ENCODE data around the gene CCDC175. TPM values are rescaled to one million over a fixed set of nuclear protein-coding genes. Genes with fewer than 3 reads are reported as not detected.

Gene CCDC175
- total and polyA plus RNA-seq, 2 donors (not counting 3 experiments of a cell fraction or from before 2014, with no cell fraction given): not detected

DNA sequence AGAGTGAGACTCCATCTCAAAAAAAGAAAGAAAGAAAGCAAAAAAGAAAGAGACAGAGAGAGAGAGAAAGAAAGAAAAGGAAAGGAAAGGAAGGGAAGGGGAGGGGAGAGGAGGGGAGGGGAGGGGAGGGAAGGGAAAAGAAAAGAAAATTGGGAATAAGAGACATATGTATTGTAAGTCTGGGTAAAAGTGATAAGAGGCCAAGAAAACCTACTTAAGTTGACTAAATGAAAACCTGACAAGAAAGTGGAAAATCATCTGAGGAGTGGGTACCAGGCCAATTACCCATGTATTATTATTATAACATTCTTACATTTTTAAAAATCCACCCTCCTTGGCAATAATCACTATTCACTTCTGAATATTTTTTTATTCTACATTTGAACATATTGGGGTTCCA is 46.3 kb downstream of the CCDC175 start:
- dilution Hi-C loops (cut with MboI; ENCODE audit: extremely low pct_ligation_motif_present, low sequenced_read_pairs) (no loop called here), intact Hi-C loops (cut with micrococcal nuclease) (no loop called here)
- Histone ChIP-seq H3K36me3 (ENCODE audit: control insufficient read depth in 2 of 2, extremely low read depth in 1 of 2, insufficient read depth in 2 of 2, low read length in 2 of 2) (no peaks in the 10 kb centered on the region), H3K27ac (ENCODE audit: insufficient read depth, low read depth, low read length) (no peak overlapping the region), H3K9me3 (replicated peaks; ENCODE audit: control insufficient read depth, insufficient read depth, low read length) (no peaks in the 10 kb centered on the region), H3K4me3 (replicated peaks in 1 of 3; ENCODE audit: insufficient read depth in 1 of 3, low read depth in 1 of 3, low read length in 3 of 3) (no peak overlapping the region), H3K27me3 (ENCODE audit: control insufficient read depth in 2 of 2, insufficient read depth in 2 of 2, low read length in 2 of 2) (peaks cover 0 to 7% of the 10 kb centered on the region in 2 experiments), H2AFZ (ENCODE audit: low read depth, low read length) (no peak overlapping the region), H3K9me1 (replicated peaks; ENCODE audit: control insufficient read depth, extremely low read depth, insufficient read depth, low read length) (no peaks in the 10 kb centered on the region), H3K4me1 (ENCODE audit: control insufficient read depth, extremely low read depth, insufficient read depth, low read length) (no peaks in the 10 kb centered on the region), H3K9ac (replicated peaks; ENCODE audit: extremely low read depth, insufficient read depth, low read length) (no peak overlapping the region), H4K20me1 (replicated peaks; ENCODE audit: control insufficient read depth, extremely low read depth, insufficient read depth, low read length) (no peaks in the 10 kb centered on the region), H3K79me2 (ENCODE audit: control insufficient read depth, insufficient read depth, low read length) (no peaks in the 10 kb centered on the region), H3K4me2 (ENCODE audit: insufficient read depth, low read length) (no peak overlapping the region)
- FAIRE-seq (no peak), DNase-seq (ENCODE audit: low read depth, low spot score) (no peak)
- no peak for TF ChIP-seq POLR2A (IDR thresholded peaks at IDR 0.05; ENCODE audit: low read depth, low read length)
- no peak for TF ChIP-seq POLR2AphosphoS5 (IDR thresholded peaks at IDR 0.05; ENCODE audit: insufficient read depth, low read depth, low read length)
- TF ChIP-seq EZH2 (IDR thresholded peaks at IDR 0.05; ENCODE audit: borderline replicate concordance, low read depth, low read length, severe bottlenecking): no peak
- TF ChIP-seq GATA2 (IDR thresholded peaks at IDR 0.05; ENCODE audit: insufficient read depth, insufficient read length, low read depth, low read length): no peak
- no peak for TF ChIP-seq FOS (IDR thresholded peaks at IDR 0.05; ENCODE audit: borderline replicate concordance, insufficient read depth, low read length)
- TF ChIP-seq JUN (IDR thresholded peaks at IDR 0.05; ENCODE audit: borderline replicate concordance, insufficient read depth, insufficient read length, low read depth): no peak
- TF ChIP-seq, protein P1, sequence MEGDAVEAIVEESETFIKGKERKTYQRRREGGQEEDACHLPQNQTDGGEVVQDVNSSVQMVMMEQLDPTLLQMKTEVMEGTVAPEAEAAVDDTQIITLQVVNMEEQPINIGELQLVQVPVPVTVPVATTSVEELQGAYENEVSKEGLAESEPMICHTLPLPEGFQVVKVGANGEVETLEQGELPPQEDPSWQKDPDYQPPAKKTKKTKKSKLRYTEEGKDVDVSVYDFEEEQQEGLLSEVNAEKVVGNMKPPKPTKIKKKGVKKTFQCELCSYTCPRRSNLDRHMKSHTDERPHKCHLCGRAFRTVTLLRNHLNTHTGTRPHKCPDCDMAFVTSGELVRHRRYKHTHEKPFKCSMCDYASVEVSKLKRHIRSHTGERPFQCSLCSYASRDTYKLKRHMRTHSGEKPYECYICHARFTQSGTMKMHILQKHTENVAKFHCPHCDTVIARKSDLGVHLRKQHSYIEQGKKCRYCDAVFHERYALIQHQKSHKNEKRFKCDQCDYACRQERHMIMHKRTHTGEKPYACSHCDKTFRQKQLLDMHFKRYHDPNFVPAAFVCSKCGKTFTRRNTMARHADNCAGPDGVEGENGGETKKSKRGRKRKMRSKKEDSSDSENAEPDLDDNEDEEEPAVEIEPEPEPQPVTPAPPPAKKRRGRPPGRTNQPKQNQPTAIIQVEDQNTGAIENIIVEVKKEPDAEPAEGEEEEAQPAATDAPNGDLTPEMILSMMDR (IDR thresholded peaks at IDR 0.05; ENCODE audit: extremely low read depth in 1 of 2, insufficient read depth in 1 of 2, low read depth in 1 of 2, low read length in 2 of 2): no peak
- no peak for TF ChIP-seq MYC (IDR thresholded peaks at IDR 0.05; ENCODE audit: low read depth, low read length)
- TF ChIP-seq, protein P2, sequence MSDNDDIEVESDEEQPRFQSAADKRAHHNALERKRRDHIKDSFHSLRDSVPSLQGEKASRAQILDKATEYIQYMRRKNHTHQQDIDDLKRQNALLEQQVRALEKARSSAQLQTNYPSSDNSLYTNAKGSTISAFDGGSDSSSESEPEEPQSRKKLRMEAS (IDR thresholded peaks at IDR 0.05; ENCODE audit: insufficient read depth, insufficient read length): no peak
- BruUV-seq (replicated peaks): no TSS peak
- ChIA-PET CTCF (no interaction called here), POLR2A (no interaction called here)

Measured in endothelial cell of umbilical vein (primary cell).